Testis (tissue), 3 donors: ENCODE data around the gene OGFR. TPM values are rescaled to one million over a fixed set of nuclear protein-coding genes. Genes with fewer than 3 reads are reported as not detected.
A peak's percentile ranks its signal among the peaks of the same experiment; 100 is the strongest.

Experiments
- DNase-seq: peaks from one replicate; pipeline ENCODE4 v3.0.0-alpha.2; 2019
- H3K27ac ChIP-seq, 2 donors: fragments of 200-600 bp; sonication (generic); one replicate each; pipeline ENCODE4 v1.5.1; 2019
- H3K27me3 ChIP-seq: fragments of 200-600 bp; sonication (generic); one replicate; pipeline ENCODE4 v1.5.1; 2019
- H3K36me3 ChIP-seq: fragments of 200-600 bp; sonication (generic); one replicate; pipeline ENCODE4 v1.5.1; 2017; ENCODE audit warnings: low read depth; ENCODE audit errors: missing control alignments
- H3K4me1 ChIP-seq: fragments of 200-600 bp; sonication (generic); one replicate; pipeline ENCODE4 v1.5.1; 2019
- H3K4me3 ChIP-seq, 2 donors: fragments of 200-600 bp; sonication (generic); one replicate each; pipeline ENCODE4 v1.5.1; 2017 to 2019
- H3K9me3 ChIP-seq: fragments of 200-600 bp; sonication (generic); one replicate; pipeline ENCODE4 v1.5.1; 2017
- CTCF ChIP-seq, 3 experiments: fragments of 450-650 bp in 2 of 3; fragments of 200-600 bp in 1 of 3; sonication (generic) in 1 of 3; IDR thresholded peaks; one replicate each; pipeline ENCODE4 v1.5.1; 2016 to 2019; ENCODE audit warnings: antibody characterized with exemption in 3 of 3, mild to moderate bottlenecking in 2 of 3, moderate library complexity in 1 of 3
- POLR2A ChIP-seq: fragments of 450-650 bp; IDR thresholded peaks from one replicate; pipeline ENCODE4 v1.6.1; 2017; ENCODE audit warnings: antibody characterized with exemption, mild to moderate bottlenecking, moderate library complexity
- WGBS, 2 donors: methylation state at CpG; one replicate each; pipeline ENCODE4 v1.1.5; 2018; 5-methylcytosine and 5-hydroxymethylcytosine counted together
- intact Hi-C: fragments of 100-400 bp; cut with DNase I; formaldehyde crosslinking; loops from one replicate; pipeline ENCODE4 v1.15.1; 2023; ENCODE audit warnings: low total_unique reads
- polyA plus RNA-seq: library from polyadenylated mRNA; stranded (reverse); fragments of 350-450 nt; fragmentation: Illumina TruSeq; extraction: RNeasy Lipid Tissue Mini Kit (QIAGEN cat#74804); gene quantifications from one replicate; pipeline ENCODE4 v1.2.3, GENCODE V29; 2014; ENCODE audit warnings: low read depth, low replicate concordance; ENCODE audit not compliant: insufficient read depth
- total RNA-seq, 2 donors: library from RNA; depleted of rRNA; stranded (reverse); fragments of >200 nt; gene quantifications; one replicate each; pipeline ENCODE4 v1.2.3, GENCODE V29; 2016

The OGFR gene
- total and polyA plus RNA-seq, 3 donors from 2014 or later: 23.7 to 57.0 (median 46.6) TPM

GRCh38 chr20:62782149-62782892, 22.3 kb upstream of the OGFR start:
- peaks cover 12% of the 10 kb centered on the region for H3K4me1 ChIP-seq
- H3K4me3 ChIP-seq: no peak overlapping the region
- no peaks in the 10 kb centered on the region for H3K9me3 ChIP-seq
- no peaks in the 10 kb centered on the region for H3K36me3 ChIP-seq
- WGBS, 2 donors: 75 to 77% methylated on average over 17 to 18 of the region's 18 CpGs
- intact Hi-C loops: loop anchor here (10.0 kb wide), 2 partner anchors 118 to 278 kb away; no protein-coding TSS in a partner anchor
- no peaks in the 10 kb centered on the region for H3K27me3 ChIP-seq
- H3K27ac ChIP-seq: no peak overlapping the region
- peak; percentile 49 for DNase-seq
- no peak for TF ChIP-seq CTCF (IDR thresholded peaks at IDR 0.05)
- no peak for TF ChIP-seq POLR2A

- Histone ChIP-seq H3K9me3 (no peaks in the 10 kb centered on the region), H3K27me3 (no peaks in the 10 kb centered on the region), H3K4me1 (peaks cover 12% of the 10 kb centered on the region), H3K27ac (peak overlapping the region in 1 of 2 donors; percentile 30), H3K36me3 (no peaks in the 10 kb centered on the region), H3K4me3 (no peak overlapping the region)
- 33 to 40% methylated on average over 9 of the region's 9 CpGs for WGBS, 2 donors
- no peak for TF ChIP-seq POLR2A
- TF ChIP-seq CTCF (IDR thresholded peaks at IDR 0.05): peak in 1 of 3 experiments; percentile 19
- DNase-seq: peak; percentile 43
- intact Hi-C loops: loop anchor here (10.0 kb wide), 2 partner anchors 118 to 278 kb away; no protein-coding TSS in a partner anchor
Measured at GRCh38 chr20:62782893-62783278, 21.7 kb upstream of the OGFR start.

GRCh38 chr20:62784497-62784896, 20.1 kb upstream of the OGFR start:
- Histone ChIP-seq H3K27ac (no peak overlapping the region), H3K27me3 (no peaks in the 10 kb centered on the region), H3K36me3 (no peaks in the 10 kb centered on the region), H3K4me3 (no peak overlapping the region), H3K9me3 (no peaks in the 10 kb centered on the region), H3K4me1 (peaks cover 12% of the 10 kb centered on the region)
- 91% methylated on average over 12 to 16 of the region's 16 CpGs for WGBS, 2 donors
- no peak for DNase-seq
- intact Hi-C loops: loop anchor here (10.0 kb wide), 2 partner anchors 120 to 280 kb away; no protein-coding TSS in a partner anchor
- TF ChIP-seq POLR2A (no peak), CTCF (IDR thresholded peaks at IDR 0.05) (no peak)

GRCh38 chr20:62785393-62785792, 19.2 kb upstream of the OGFR start:
- Histone ChIP-seq H3K4me1 (peaks cover 12% of the 10 kb centered on the region), H3K27ac (no peak overlapping the region), H3K4me3 (no peak overlapping the region), H3K27me3 (no peaks in the 10 kb centered on the region), H3K9me3 (no peaks in the 10 kb centered on the region), H3K36me3 (no peaks in the 10 kb centered on the region)
- TF ChIP-seq POLR2A (no peak), CTCF (IDR thresholded peaks at IDR 0.05) (no peak)
- 85 to 86% methylated on average over 5 to 11 of the region's 11 CpGs for WGBS, 2 donors
- intact Hi-C loops: loop anchor here (10.0 kb wide), 2 partner anchors 121 to 281 kb away; no protein-coding TSS in a partner anchor
- DNase-seq: no peak
